HepG2 (cell line): ENCODE measurements around the gene PPM1H. TPM values are rescaled to one million over a fixed set of nuclear protein-coding genes. Genes with fewer than 3 reads are reported as not detected.

ENCODE experiments used
- AGO1 ChIP-seq: fragments of 200-400 bp; formaldehyde crosslinking; IDR thresholded peaks from 2 replicates; pipeline ENCODE4 v1.6.1; 2017; ENCODE audit warnings: mild to moderate bottlenecking, low read depth, low read length, moderate library complexity; ENCODE audit not compliant: poor library complexity, severe bottlenecking
- ARNTL ChIP-seq: sonication (generic); formaldehyde crosslinking; IDR thresholded peaks from 2 replicates; pipeline ENCODE4 v1.4.0; 2020; ENCODE audit warnings: mild to moderate bottlenecking, missing genetic modification reagents
- ATF4 ChIP-seq, 2 experiments: fragments of 450-650 bp in 1 of 2; sonication (generic) in 1 of 2; formaldehyde crosslinking; IDR thresholded peaks; 2 replicates each; pipeline versions ENCODE4 v1.5.0 to v1.8.0; 2020 to 2022; ENCODE audit warnings: mild to moderate bottlenecking in 1 of 2, missing genetic modification reagents in 1 of 2
- DNMT1 ChIP-seq: sonication (generic); formaldehyde crosslinking; IDR thresholded peaks from 2 replicates; pipeline ENCODE4 v1.5.1; 2020; ENCODE audit warnings: mild to moderate bottlenecking, missing genetic modification reagents
- ETV5 ChIP-seq: IDR thresholded peaks from 2 replicates; pipeline ENCODE4 v1.6.1; 2018; ENCODE audit warnings: missing biosample characterization, missing genetic modification reagents, inconsistent platforms, borderline replicate concordance
- MXD3 ChIP-seq: IDR thresholded peaks from 2 replicates; pipeline ENCODE4 v1.6.1; 2016; ENCODE audit warnings: mild to moderate bottlenecking, missing biosample characterization, missing genetic modification reagents
- NCOA1 ChIP-seq: sonication (generic); formaldehyde crosslinking; IDR thresholded peaks from 2 replicates; pipeline ENCODE4 v1.9.0; 2021; ENCODE audit warnings: missing genetic modification reagents
- PATZ1 ChIP-seq: sonication (generic); formaldehyde crosslinking; IDR thresholded peaks from 2 replicates; pipeline ENCODE4 v1.4.0; 2020; ENCODE audit warnings: missing genetic modification reagents
- PLSCR1 ChIP-seq: sonication (generic); formaldehyde crosslinking; IDR thresholded peaks from 2 replicates; pipeline ENCODE4 v1.5.0; 2020; ENCODE audit warnings: missing genetic modification reagents, mild to moderate bottlenecking, borderline replicate concordance
- THAP9 ChIP-seq: sonication (generic); formaldehyde crosslinking; IDR thresholded peaks from 2 replicates; pipeline ENCODE4; 2020; ENCODE audit warnings: missing genetic modification reagents, mild to moderate bottlenecking, borderline replicate concordance
- TMF1 ChIP-seq: sonication (generic); formaldehyde crosslinking; IDR thresholded peaks from 2 replicates; pipeline ENCODE4 v1.8.1; 2022; ENCODE audit warnings: low read depth, missing genetic modification reagents
- ZBTB14 ChIP-seq: sonication (generic); formaldehyde crosslinking; IDR thresholded peaks from 2 replicates; pipeline ENCODE4 v1.4.0; 2020; ENCODE audit warnings: missing genetic modification reagents
- ZNF276 ChIP-seq: sonication (generic); formaldehyde crosslinking; IDR thresholded peaks from 2 replicates; pipeline ENCODE4 v1.4.0; 2020; ENCODE audit warnings: mild to moderate bottlenecking, low read depth, missing genetic modification reagents
- ZNF501 ChIP-seq: sonication (generic); formaldehyde crosslinking; IDR thresholded peaks from 2 replicates; pipeline ENCODE4 v1.5.1; 2020; ENCODE audit warnings: mild to moderate bottlenecking, moderate library complexity, missing genetic modification reagents
- ZNF543 ChIP-seq: sonication (generic); formaldehyde crosslinking; IDR thresholded peaks from 2 replicates; pipeline ENCODE4 v1.4.0; 2020; ENCODE audit warnings: mild to moderate bottlenecking, missing genetic modification reagents
- ZNF768 ChIP-seq: sonication (generic); formaldehyde crosslinking; IDR thresholded peaks from 2 replicates; pipeline ENCODE4 v1.4.0; 2020; ENCODE audit warnings: missing genetic modification reagents
- ZNF790 ChIP-seq: sonication (generic); formaldehyde crosslinking; IDR thresholded peaks from 2 replicates; pipeline ENCODE4 v1.8.0; 2022; ENCODE audit warnings: missing genetic modification reagents, mild to moderate bottlenecking, borderline replicate concordance
- polyA plus RNA-seq, 8 experiments: library from polyadenylated mRNA; depleted of rRNA in 3 of 8; stranded (reverse) in 7 of 8; unstranded in 1 of 8; fragments of >200 nt; fragmentation: Illumina TruSeq in 4 of 8; extraction: Trizol in 4 of 8; gene quantifications; 2 replicates each; pipeline versions ENCODE4 v1.2.1 to v1.2.3, GENCODE V29; 2011 to 2016; ENCODE audit warnings: low read depth in 4 of 8, missing spikeins in 1 of 8, mixed read lengths in 1 of 8; ENCODE audit not compliant: insufficient read depth in 1 of 8
- total RNA-seq, 5 experiments: library from RNA; depleted of rRNA; stranded (reverse); fragments of >200 nt; fragmentation: Illumina TruSeq; extraction: Trizol; gene quantifications; 2 replicates each; pipeline ENCODE4 v1.2.3, GENCODE V29; 2016; ENCODE audit warnings: low read depth in 1 of 5

PPM1H gene
- total and polyA plus RNA-seq, 2 of the 13 experiments (the other 11 are each of a cell fraction or from before 2014, with no cell fraction given) = 29.1 to 38.1 TPM

- TF ChIP-seq ZBTB14 = no peak
- TF ChIP-seq ZNF543 (CRISPR knock-in tag) = 0 out of 2 replicates have a peak, but pooled peaks have one; percentile 19
- TF ChIP-seq ETV5 = peak; percentile 55
- no peak for TF ChIP-seq ZNF790 (CRISPR knock-in tag)
- no peak for TF ChIP-seq PLSCR1 (CRISPR knock-in tag)
- no peak for TF ChIP-seq THAP9 (CRISPR knock-in tag)
- TF ChIP-seq TMF1 (CRISPR knock-in tag) = peak; percentile 78; the same call in 1 of the 2 replicates
- TF ChIP-seq AGO1 = peak; percentile 68
- peak in 1 of 2 experiments; percentile 50; a peak in 1 of 4 replicates for TF ChIP-seq ATF4 (CRISPR knock-in tag; IDR thresholded peaks at IDR 0.05)
- no peak for TF ChIP-seq ZNF276 (CRISPR knock-in tag)
- 0 out of 2 replicates have a peak, but pooled peaks have one; percentile 16 for TF ChIP-seq MXD3
- TF ChIP-seq ZNF768 (CRISPR knock-in tag) = no peak; the same call in 1 of the 2 replicates
- peak; percentile 80 for TF ChIP-seq PATZ1 (CRISPR knock-in tag)
- no peak for TF ChIP-seq DNMT1 (CRISPR knock-in tag)
- TF ChIP-seq NCOA1 (CRISPR knock-in tag) = 0 out of 2 replicates have a peak, but pooled peaks have one; percentile 11
- no peak for TF ChIP-seq ARNTL (CRISPR knock-in tag)
- TF ChIP-seq ZNF501 (CRISPR knock-in tag) = 0 out of 2 replicates have a peak, but pooled peaks have one; percentile 33
Observed at GRCh38 chr12:62603061-62603810, 331.7 kb downstream of the PPM1H start (continued).
